ENCODE data around the gene GRIK4.

The GRIK4 gene

DNA sequence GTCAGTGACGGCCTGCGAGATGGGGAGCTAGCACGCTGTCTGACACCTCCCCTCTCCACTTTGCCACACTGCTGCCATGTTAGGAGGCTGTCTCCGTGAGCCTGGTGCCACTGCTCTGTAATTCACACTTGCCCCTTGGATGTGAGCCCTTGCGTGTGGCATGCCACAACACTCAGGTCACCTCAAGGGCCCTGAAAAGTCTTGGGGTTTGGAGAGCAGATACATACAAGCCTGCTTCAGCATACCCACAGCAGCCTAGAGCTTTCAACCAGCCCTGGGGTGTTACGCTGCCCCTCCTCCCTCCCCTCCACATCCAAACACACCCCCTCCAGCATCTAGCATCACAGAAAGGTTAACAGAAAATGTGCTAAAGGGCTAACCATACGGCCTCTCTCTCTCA lies 442.8 kb downstream of the GRIK4 start:
- no peak for DNase-seq (ENCODE audit: low read depth)

DNA sequence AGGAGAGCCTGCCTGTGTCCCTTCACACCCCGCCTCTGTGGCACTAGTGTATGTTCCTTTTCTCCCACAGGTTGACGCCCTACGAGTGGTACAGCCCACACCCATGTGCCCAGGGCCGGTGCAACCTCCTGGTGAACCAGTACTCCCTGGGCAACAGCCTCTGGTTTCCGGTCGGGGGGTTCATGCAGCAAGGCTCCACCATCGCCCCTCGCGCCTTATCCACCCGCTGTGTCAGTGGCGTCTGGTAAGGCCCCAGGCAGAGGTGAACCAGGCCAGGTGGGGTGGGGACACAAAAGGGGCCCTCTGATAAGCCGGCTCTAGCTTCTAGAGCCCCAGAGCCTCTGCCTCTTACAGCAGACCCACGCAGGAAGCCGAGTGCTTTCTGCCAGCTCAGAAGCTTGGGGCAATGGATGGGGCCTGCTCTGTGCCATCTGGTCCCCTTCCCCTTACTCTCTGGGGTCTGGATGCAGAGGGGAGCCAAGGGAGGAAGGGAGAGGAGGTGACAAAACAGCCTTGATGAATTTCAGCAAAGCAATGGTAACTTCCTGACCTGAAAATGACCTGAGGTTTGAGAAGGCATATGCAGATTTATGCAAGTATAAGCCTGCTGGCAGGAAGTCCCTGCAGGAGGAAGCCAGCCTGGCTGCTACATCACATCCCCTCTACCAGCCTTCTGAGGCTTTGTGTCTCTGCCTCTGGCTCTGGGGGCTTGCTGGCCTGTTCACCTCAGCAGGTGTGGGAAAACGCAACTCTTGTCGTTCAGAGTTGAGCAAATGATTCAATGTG lies 445.4 kb downstream of the GRIK4 start:
- DNase-seq (ENCODE audit: low read depth), result no peak

DNA sequence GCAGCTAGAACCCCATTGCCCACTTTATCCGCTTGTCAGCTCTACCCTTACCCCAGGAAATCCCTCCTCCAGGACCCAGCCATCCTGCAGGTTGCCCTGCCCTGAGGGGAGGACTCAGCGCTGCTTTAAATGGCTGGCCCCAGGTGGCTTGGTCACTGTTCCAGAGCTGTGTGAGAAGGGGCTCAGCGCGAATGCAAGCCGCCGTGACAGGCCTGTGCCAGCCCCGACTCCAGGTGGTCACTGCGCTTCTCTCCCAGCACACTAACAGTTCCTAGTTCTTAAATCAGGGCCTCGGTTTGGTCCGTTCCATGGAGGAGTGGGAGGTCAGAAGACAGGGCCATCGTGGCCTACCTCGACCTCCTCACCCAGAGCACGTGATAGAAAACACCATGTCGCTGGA lies 446.6 kb downstream of the GRIK4 start:
- no peak for DNase-seq (ENCODE audit: low read depth)

DNA sequence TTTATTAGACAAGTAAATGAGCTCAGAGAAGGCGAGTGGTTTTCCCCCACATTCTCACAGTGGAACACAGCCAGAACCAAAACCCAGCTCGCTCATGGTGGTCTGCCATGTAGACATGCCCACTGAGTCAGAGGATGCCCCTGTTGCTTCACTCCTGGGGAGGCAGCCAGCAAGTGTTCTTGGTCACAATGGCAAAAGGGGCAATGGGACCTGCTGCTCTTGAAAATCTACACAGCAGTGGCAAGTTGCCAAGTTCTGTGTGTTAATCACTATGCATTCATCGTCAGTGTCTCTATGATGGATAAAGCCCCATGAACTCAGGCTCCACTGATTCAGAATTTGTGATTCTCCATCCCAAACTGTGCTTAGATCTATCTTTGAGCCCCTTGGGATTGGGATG lies 447.6 kb downstream of the GRIK4 start:
- no peak for DNase-seq (ENCODE audit: low read depth)

DNA sequence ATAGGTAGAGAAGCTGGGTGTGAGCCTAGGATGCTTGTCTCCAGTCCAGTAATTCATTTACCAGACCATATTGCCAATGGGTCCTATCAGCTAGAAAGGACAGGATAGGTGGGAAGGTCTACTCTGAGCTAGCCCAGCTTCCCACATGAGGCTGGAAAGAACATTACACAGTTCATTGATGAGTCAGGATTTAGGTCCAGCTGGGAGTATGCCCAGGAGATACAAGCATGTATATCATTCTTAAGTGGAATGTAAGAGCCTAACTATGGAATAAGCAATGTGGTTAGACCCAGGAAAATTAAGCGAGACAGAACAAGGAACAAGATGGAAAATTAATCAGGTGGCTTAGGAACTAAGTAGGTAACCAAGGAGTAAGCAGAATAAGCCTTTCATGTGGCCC lies 453.3 kb downstream of the GRIK4 start:
- DNase-seq (ENCODE audit: low read depth), result peak; percentile 47

DNA sequence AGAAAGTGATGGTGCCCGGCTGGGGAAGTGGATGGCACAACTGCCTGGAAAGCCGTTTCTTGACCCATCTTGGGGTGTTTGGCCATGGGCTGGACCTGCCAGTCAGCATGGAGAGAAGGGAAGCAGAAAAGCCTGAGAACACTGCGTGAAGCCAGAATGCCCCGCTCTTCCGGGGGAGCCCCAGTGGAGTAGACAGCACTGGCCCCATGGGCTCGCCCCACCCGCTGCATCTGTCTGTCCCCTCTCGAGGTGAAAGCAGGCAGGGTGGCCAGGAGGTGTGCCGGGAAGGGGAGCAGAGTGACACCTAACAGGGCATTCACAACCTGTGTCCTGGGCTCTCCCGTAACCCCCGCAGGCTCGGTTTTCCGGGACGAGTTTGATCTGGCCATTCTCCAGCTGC lies 455.3 kb downstream of the GRIK4 start:
- no peak for DNase-seq (ENCODE audit: low read depth)

DNA sequence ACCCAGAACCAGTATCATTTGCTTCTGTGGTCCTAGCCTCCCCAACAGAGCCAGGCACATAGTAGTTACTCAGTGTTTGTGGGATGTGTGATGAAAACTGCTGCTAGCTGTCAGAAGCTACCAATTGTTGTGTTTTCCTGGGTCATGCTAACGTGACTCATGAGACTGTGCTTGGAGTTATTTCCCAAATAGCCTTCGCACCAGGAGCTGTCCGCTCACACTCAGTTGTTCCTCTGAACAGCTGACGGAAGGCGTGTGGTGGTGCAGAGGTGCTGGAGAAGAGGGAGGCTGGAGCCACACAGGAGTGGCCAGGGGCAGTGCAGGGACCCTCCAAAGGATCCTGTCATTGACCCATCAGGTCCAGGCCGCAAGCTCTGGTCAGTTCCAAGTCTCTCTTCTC lies 458.4 kb downstream of the GRIK4 start:
- no peak for DNase-seq (ENCODE audit: low read depth)

DNA sequence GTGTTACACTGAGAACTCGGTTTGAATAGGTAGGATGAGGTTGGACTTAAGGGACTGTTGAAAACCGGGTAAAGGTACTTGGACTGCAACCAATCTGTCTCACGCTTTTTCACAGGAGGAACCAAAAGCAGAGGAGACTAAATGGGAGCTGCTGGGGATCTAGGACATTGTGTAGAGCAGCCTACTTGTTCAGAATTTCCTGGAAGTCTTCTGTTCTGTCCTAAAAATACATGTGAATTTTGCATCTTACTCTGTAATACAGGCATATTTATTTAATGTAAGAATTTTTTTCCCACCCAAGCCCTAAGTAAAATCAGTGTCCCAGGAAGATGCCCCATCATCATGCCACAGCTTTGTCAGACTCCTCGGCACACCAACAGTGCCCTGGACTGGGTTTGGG lies 460.3 kb downstream of the GRIK4 start:
- DNase-seq (ENCODE audit: low read depth), result no peak

DNA sequence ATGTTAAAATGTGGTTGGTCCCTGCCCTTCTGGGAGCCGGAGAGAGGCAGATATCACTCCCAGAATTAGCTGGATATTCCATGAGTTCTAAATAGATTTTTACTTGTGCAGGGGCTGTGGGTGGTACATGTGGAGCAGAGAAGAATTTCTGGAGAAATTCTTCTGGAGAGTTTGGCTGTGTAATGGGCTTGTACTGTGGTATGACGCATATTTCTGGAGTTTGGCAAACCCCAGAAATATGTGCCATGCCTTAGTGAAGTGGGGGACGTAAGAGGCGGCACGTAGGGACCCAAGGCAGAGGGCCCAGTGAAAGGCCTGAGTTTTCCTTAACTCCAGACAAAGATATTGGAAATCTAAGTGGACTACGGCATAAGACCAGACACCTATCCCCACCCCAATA lies 461.1 kb downstream of the GRIK4 start:
- no peak for DNase-seq (ENCODE audit: low read depth)

DNA sequence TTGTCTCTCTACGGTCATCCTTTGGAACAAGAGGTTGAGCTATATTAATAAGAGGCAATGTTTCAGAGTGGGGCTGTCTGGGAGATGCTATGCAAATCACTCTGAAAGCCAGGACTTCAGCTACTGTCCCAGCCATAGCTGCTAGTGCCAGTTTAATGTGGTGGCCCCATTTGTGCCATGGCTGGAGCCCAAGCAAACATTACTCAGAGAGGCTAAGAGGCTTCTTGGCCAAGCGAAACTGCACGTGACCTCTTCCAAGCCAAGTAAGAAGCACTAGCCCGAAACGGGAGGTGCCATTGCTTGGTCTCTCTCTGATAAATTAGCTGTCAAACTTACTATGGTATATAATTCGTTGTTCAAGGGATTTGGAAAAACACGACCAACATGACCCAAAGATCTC lies 462.0 kb downstream of the GRIK4 start:
- no peak for DNase-seq (ENCODE audit: low read depth)

DNA sequence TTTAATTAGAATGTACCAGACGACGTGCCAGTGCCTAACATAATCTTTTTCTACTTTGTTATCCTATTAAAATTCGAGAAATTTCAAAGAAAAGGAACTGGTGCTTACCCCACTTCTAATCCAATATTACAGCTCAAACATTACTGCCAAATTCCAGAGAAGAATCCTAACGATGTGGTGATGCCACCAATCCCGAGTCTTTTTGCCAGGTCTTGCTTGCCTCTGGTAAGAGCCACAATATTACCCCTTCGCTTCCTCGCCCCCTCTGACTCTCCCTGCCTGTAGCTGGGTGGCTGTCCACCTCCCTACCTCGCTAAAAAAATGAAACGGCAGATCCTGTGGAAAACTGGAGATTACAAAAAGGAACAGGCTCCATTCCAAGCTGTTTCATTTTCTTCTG lies 462.9 kb downstream of the GRIK4 start:
- no peak for DNase-seq (ENCODE audit: low read depth)

DNA sequence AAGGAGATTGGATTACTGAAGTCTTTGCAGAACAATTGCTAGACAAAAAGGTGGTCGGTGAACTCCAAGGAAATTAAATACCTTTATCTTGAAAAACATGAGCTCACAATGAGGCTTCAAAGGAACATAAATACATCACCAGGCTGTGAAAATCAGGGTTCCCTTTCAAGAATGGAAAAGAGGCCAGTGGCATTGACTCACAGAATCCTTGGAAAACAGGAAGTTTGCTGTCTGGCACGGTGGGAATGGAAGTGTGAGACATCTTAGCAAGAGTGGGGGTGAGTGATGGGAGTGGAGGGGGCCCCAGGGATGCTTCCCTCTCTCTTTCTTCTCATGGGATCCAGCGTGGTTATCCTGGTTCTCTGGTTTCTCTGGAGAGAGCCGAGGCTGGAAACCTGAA lies 463.4 kb downstream of the GRIK4 start:
- DNase-seq (ENCODE audit: low read depth), result no peak

DNA sequence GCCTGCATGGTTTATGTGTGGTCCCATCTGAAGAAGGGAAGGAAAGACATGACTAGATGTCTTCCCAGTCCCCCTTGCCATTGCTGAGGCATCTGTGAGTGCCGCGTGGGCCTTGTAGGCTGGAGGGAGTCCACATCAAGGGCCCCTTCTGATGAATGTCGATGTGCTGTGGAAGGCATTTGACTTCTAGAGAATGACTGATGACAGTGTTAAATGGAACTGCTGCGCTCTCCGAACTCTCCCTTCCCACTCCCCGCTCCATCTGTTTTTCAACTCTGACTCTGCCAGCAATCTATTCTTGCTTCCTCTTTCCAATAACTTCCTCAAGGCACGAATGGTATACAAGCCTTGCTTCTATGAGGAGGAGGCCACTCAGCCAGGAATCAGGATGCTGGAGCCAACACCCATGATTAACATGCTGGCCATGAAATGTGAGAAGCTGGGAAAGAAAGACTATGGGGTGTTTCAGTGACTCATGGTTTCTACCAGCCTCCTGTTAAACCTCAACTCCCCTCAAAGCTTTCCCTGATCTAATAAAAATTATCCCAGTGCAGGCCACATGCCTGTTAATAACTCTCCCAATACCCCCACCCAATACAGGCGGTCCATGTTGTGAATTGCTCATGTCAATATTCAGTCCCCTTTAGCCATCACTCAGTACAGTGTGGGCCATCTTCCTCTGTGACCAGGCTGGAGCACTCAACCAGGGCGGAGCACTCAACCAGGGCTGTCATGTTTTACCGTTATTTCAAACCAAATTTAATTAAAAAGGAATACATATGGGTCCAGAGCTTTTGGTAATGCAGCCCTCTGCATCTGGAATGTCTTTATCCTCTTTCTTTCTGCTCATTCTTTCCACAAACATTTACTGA lies 466.0 kb downstream of the GRIK4 start:
- DNase-seq (ENCODE audit: low read depth), result peak; percentile 34

DNA sequence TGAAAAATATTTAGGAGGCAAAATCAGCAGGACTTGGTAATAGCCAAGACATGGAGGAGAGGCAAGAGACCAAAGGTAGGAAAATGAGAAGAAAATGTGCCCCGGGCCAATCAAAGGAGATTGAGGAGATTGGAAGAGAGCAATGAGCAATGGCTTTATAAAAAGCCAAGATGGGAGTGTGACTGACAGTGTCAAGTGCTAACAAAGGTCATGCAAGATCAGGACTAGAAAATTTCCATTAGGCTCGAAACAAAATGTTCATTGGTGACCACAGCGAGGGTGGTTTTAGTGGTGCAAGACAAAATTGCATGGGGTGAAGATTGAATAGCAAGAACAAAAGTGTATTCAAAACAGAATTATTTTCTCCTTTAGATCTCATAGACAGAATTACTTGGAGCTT lies 467.2 kb downstream of the GRIK4 start:
- no peak for DNase-seq (ENCODE audit: low read depth)

DNA sequence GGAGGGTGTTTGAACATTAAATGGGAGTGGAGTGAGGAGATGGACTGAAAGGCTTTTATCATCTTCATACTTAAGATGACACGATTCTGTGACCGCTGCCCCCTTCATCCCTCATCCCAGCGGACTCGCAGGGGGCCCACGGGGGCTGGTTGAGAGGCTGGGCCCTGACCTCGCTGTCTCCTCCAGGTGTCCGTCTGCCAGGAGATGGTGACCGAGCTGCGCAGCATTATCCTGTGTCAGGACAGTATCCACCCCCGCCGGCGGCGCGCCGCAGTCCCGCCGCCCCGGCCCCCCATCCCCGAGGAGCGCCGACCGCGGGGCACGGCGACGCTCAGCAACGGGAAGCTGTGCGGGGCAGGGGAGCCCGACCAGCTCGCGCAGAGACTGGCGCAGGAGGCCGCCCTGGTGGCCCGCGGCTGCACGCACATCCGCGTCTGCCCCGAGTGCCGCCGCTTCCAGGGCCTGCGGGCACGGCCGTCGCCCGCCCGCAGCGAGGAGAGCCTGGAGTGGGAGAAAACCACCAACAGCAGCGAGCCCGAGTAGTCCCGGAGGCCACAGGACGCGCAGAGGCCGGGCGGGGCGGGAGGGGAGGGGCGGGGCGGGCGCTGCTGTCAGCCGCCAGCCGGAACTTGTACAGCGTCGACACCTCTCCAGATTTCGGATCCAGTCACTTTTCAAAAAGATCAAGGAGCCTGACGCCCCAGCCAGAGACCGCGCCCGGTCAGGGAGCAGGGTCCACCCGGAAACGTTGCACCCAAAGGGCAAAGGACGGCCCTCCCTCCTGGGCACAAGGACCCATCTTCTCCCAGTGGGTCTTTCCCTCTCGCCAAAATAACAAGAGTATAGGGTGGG lies 474.4 kb downstream of the GRIK4 start:
- peak; percentile 41 for DNase-seq (ENCODE audit: low read depth)

DNA sequence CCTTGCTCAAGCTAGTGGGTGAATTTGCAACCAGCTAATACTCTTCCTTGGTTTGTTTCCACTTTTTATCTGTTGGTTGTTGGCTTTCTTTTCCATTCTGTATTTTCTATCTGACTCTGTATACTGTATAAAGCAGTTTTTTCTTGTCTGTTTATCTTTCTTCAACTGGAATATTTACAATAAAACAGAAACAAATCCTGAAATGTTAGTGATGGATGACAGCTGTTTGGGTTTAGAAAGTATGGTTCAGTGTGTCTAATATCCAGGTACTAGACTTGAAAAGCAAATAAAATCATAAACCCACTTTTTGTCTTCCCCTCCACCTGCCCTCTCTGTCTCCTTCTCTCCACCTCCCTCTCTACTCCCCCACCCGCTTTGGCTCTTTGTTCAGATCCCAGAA lies 477.1 kb downstream of the GRIK4 start:
- DNase-seq (ENCODE audit: low read depth), result no peak

DNA sequence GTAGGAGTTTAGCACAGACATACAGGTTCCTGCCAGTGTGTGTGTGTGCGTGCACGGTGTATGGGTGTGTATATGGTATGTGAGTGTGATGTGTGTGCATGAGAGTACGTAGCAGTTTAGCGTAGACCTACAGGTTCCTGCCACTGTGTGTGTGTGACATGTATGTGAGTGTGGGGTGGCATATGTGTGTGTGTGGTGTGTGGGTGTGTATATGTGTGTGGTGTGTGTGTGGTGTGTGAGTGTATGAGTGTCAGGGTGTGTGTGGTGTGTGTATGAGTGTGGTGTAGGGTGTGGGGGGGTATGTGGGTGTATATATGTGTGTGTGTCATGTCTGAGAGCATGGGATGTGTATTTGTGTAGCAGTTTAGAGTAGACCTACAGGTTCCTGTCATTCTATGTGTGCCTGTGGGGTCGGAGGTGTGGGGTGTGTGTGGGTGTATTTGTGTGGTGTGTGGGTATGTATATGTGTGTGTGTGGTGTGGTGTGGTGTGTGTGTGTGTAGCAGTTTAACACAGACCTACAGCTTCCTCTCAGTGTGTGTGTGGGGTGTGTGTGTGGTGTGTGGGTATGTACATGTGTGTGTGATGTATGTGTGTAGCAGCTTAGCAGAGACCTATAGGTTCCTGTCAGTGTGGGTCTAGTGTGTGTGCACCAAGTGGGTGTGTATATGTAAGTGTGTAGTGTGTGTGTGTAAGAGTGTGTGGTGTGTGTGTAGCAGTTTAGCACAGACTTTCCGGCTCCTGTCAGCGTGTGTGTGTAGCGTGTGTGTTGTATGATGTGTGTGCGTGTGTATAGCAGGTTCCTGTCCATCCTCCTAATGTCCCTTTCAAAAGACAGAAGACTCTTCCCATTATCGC lies 480.5 kb downstream of the GRIK4 start:
- DNase-seq (ENCODE audit: low read depth), result no peak

DNA sequence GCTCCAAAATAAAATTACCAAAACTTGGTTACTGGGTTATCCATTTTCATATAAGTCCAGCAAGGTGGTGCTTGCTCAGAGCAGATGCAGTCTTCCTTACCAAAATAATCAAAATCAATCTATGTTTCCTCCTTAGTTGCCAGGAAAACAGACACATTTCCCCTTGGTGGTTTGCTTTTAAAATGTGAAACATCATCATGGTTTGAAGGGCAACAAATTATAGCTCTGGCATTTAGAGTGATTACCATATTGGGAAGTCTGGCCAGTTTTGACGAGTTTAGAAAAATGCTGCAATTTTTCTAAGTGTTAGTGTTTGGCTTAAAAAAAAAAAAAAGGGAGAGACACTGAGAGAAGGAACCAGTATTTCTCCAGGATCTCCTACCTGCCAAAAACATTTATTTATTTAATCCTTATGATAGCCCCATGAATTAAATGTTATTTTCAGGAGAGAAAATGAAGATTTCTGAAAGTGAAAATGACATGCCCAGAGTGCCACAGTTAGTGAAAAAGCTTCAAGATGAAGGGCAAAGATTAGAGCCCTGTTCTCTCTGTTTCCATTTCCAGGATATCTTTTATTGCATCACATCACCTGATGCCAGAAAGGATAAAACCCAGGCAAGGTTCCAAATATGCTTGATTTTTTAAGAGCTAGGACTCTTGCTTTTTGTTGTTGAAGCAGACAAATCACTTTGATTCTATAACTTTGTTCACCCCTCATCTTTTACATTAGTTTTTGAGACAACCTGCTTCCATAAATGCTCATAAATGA lies 482.7 kb downstream of the GRIK4 start:
- no peak for DNase-seq (ENCODE audit: low read depth)

DNA sequence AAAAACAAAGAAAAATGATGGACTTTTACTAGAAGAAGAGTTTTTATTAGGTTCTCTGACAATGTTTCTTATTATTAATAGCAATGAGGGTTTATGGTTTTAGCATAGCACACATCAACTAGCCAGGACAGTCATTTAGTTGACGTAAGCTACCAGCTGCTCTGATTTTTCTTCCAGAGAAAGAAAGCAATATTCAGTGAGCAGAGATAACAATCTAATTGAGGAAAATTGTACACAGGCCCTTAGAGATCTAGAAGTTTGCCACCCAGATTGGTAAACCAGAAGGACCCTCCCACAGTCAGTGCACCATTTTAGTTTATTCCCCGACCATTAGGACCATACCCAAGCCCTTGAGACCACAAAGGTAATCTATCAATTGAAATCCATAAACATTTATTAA lies 483.6 kb downstream of the GRIK4 start:
- DNase-seq (ENCODE audit: low read depth), result no peak

DNA sequence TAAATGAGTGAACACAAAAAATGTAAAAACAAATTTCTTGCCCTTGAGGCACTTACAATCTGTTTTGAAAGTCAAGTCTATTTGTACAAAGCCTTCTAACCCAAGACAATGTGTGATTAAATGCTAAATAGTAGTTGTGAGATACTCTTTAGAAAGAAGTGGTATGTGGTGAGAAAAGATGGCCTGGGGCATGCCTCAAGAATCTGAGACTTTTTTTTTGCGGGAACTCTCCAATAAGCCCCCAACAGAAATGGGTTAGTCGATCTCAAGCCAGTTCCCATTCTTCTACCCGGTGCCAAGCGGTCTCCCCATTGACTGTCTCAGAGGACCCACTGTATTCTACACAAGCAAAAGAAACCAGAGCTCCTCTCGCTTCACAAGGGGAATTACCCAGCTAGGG lies 485.4 kb downstream of the GRIK4 start:
- DNase-seq (ENCODE audit: low read depth), result no peak

DNA sequence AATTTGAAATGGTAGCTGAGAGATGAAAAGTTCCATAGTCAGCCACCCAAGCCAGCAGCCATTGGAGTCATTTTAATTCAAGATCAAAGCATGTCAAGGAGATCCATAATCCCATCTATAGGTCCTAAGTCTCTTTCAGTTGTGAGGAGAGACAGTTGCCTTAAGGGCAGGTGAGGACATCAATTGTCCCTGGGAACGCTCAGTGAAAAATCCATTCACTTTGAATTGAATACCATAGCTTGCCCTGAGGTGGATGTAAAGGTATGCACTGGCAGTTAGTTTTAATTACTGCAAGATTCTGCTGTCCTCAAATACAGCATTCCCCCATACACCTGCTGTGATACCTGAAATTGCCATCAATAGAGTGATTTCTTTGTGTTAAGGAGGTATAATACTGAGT lies 487.0 kb downstream of the GRIK4 start:
- no peak for DNase-seq (ENCODE audit: low read depth)

Measured in iris pigment epithelial cell (primary cell).